Activated B cell treated with CpG ODN at 0.5 μM for 24 hours (primary cell): ENCODE data around the gene FOXP1. TPM values are rescaled to one million over a fixed set of nuclear protein-coding genes. Genes with fewer than 3 reads are reported as not detected.

Source experiments
- ATAC-seq: fragments of 200-7000 bp; cut with Tn5 transposase; one replicate; pipeline ENCODE4 v1.10.0; 2021; ENCODE audit warnings: low read depth, mild to moderate bottlenecking, moderate library complexity
- CTCF ChIA-PET: fragments of 350-600 bp; sonication (Branson Sonifier 250); formaldehyde crosslinking; loops from one replicate; lab custom pipeline; 2021; ENCODE audit warnings: antibody characterized with exemption; lab: Charles Lee
- POLR2A ChIA-PET: fragments of 350-600 bp; sonication (Branson Sonifier 250); formaldehyde crosslinking; loops from one replicate; lab custom pipeline; 2021; ENCODE audit warnings: antibody characterized with exemption; lab: Charles Lee
- DNase-seq: peaks from one replicate; pipeline ENCODE4 v3.0.0; 2022
- H3K27ac Mint-ChIP-seq: one replicate; pipeline ENCODE4 v1.8.0; 2020; ENCODE audit warnings: mixed read lengths
- H3K27me3 Mint-ChIP-seq: one replicate; pipeline ENCODE4 v1.8.0; 2021; ENCODE audit warnings: mixed read lengths
- H3K36me3 Mint-ChIP-seq: one replicate; pipeline ENCODE4 v1.8.0; 2021; ENCODE audit warnings: low read depth, mixed read lengths
- H3K4me1 Mint-ChIP-seq: one replicate; pipeline ENCODE4 v1.8.0; 2021; ENCODE audit warnings: mixed read lengths
- H3K4me3 Mint-ChIP-seq: one replicate; pipeline ENCODE4 v1.8.0; 2020; ENCODE audit warnings: mild to moderate bottlenecking, mixed read lengths
- H3K9me3 Mint-ChIP-seq: one replicate; pipeline ENCODE4 v1.8.0; 2020; ENCODE audit warnings: mixed read lengths
- intact Hi-C: fragments of 100-400 bp; cut with micrococcal nuclease; formaldehyde crosslinking; loops from one replicate; pipeline ENCODE4 v1.15.1; 2024
- total RNA-seq: library from RNA; stranded (reverse); gene quantifications from 2 replicates; pipeline ENCODE4 v1.2.3, GENCODE V29; 2022
- TF ChIP-seq, protein P1 (sequence below): fragments of 200-600 bp; IDR thresholded peaks from one replicate; pipeline ENCODE4 v1.8.0; 2022; ENCODE audit warnings: antibody characterized with exemption, mild to moderate bottlenecking

Gene FOXP1
- total RNA-seq, 1 donor from 2014 or later = 563 TPM

DNA sequence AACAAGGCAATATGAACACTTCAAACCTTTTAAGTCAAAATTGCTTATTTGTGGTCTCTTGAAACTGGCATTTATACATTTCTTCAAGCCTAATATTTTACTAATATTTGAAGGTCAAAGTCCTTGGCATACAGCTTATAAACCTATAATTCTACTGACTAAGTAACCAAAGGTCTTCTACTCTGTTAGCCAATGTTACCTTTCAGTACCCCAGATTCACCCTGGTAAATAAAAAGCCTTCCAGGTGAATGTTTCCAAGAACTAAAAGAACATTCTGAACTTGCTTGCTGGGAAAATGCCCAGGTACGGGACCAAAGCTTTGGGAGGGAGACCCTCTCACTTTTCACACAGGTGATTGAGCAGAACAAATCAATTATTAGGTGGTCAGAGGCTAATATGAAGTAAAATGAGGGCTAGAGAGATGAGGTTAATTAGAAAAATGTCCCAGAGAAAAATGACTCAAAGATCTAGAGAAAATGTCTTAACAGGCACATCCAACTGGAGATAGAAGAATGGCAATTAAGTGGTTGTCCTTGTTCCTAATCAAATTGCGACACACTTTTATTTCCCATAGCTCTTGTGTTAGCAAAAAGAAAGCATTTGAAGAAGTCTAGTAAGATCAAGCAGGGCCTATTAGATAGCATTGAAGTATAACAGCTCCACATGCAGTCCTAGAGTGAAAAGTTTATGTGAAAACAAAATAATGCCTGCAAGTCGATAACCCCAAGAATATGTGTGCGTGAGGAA, 232.0 kb downstream of the FOXP1 start:
- Mint-ChIP-seq H3K27ac (no peak overlapping the region), H3K36me3 (peaks cover 19% of the 10 kb centered on the region), H3K9me3 (no peaks in the 10 kb centered on the region), H3K27me3 (no peaks in the 10 kb centered on the region), H3K4me3 (no peak overlapping the region), H3K4me1 (peaks cover 73% of the 10 kb centered on the region)
- DNase-seq (no peak), ATAC-seq (no peak)
- ChIA-PET CTCF (interaction anchor here (1.5 kb wide), 1 partner anchor 19 kb away, joined by 3 read pairs; no protein-coding TSS in a partner anchor), POLR2A (interaction anchor here (0.6 kb wide), 1 partner anchor 10 kb away, joined by 3 read pairs; no protein-coding TSS in a partner anchor)
- intact Hi-C loops = no loop called here
- TF ChIP-seq, protein P1, sequence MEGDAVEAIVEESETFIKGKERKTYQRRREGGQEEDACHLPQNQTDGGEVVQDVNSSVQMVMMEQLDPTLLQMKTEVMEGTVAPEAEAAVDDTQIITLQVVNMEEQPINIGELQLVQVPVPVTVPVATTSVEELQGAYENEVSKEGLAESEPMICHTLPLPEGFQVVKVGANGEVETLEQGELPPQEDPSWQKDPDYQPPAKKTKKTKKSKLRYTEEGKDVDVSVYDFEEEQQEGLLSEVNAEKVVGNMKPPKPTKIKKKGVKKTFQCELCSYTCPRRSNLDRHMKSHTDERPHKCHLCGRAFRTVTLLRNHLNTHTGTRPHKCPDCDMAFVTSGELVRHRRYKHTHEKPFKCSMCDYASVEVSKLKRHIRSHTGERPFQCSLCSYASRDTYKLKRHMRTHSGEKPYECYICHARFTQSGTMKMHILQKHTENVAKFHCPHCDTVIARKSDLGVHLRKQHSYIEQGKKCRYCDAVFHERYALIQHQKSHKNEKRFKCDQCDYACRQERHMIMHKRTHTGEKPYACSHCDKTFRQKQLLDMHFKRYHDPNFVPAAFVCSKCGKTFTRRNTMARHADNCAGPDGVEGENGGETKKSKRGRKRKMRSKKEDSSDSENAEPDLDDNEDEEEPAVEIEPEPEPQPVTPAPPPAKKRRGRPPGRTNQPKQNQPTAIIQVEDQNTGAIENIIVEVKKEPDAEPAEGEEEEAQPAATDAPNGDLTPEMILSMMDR = no peak

DNA sequence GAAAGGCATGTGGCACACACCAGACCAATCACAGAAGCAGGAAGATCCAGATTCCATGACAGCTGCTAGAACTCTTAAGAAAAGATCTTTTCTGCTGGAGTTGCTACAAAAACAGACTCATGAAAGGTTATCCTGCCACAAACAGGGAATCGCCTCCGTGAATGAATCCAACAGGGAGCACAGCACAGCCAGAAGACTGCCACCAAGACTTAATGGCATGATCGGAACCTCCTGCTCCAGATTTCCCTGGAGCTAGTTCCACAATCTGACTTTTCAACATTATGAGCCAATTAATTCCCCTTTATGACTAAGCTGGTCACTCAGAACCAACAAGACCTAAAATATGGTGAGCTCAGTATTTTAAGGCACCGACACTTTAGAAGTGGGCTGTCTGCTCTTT, 232.5 kb downstream of the FOXP1 start:
- intact Hi-C loops = no loop called here
- Mint-ChIP-seq H3K36me3 (peaks cover 19% of the 10 kb centered on the region), H3K4me1 (peaks cover 67% of the 10 kb centered on the region), H3K27me3 (no peaks in the 10 kb centered on the region), H3K4me3 (no peak overlapping the region), H3K27ac (peak overlapping the region; percentile 44), H3K9me3 (no peaks in the 10 kb centered on the region)
- TF ChIP-seq, protein P1 = no peak
- ATAC-seq = no peak
- ChIA-PET CTCF (interaction anchor here (1.5 kb wide), 1 partner anchor 18 kb away, joined by 3 read pairs; no protein-coding TSS in a partner anchor), POLR2A (no interaction called here)
- DNase-seq = no peak

DNA sequence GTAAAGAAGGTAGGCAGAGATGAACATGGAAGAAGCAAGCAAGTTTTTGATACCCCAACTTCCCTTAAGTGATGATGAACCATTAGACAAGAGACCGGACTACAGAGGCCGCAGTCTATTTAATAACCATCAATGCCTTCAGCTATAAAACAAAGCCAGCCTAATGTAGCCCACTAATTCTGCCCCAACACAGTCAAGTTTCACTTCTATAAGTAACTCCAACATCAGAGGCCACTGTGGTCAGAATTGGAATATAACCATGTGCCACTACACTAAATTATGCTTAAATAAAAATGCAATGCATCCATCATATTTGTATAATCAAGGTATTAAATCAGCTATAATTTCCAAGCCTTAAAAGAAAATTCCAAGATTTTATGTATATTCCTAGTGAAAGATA, 234.7 kb downstream of the FOXP1 start:
- no peaks in the 10 kb centered on the region for H3K9me3 Mint-ChIP-seq
- ATAC-seq (peak; percentile 37), DNase-seq (no peak)
- H3K27me3 Mint-ChIP-seq = no peaks in the 10 kb centered on the region
- ChIA-PET CTCF (no interaction called here), POLR2A (interaction anchor here (1.3 kb wide), 1 partner anchor 43 kb away, joined by 4 read pairs; no protein-coding TSS in a partner anchor)
- TF ChIP-seq, protein P1 = no peak
- peaks cover 53% of the 10 kb centered on the region for H3K4me1 Mint-ChIP-seq
- H3K27ac Mint-ChIP-seq = peak overlapping the region; percentile 80
- intact Hi-C loops = loop anchor here (2.0 kb wide), 1 partner anchor 16 kb away; no protein-coding TSS in a partner anchor
- peaks cover 12% of the 10 kb centered on the region for H3K36me3 Mint-ChIP-seq
- no peak overlapping the region for H3K4me3 Mint-ChIP-seq

DNA sequence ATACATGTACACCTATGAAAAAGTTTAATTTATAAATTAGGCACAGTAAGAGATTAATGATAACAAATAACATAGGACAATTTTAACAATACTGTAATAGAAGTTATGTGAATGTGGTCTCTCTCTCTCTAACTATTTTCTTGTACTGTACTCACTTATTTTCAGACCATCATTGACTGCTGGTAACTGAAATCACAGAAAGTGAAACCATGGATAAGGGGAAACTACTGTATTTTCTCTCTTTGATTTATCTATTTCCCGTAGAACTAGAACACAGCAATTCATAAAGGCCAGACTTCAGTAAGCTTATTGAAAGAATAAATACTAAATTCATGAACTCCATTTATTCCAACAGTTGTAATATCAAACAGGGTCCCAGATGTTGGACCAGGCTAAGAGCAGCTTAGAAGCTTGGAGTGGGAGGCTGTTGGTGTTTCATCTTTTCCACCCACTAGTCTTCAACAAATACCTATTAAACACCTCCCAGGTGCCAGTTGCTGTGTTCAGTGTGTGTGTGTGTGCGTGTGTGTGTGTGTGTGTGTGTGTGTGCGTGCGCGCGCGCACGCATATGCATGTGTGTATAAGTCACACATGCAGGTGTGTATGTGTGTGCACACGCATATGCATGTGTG, 235.4 kb downstream of the FOXP1 start:
- TF ChIP-seq, protein P1 = no peak
- CTCF ChIA-PET = interaction anchor here (1.1 kb wide), 1 partner anchor 28 kb away, joined by 3 read pairs; no protein-coding TSS in a partner anchor
- no peaks in the 10 kb centered on the region for H3K9me3 Mint-ChIP-seq
- POLR2A ChIA-PET = interaction anchor here (0.6 kb wide), 1 partner anchor 33 kb away, joined by 8 read pairs; no protein-coding TSS in a partner anchor
- intact Hi-C loops = loop anchor here (2.0 kb wide), 1 partner anchor 17 kb away; no protein-coding TSS in a partner anchor
- H3K36me3 Mint-ChIP-seq = peaks cover 12% of the 10 kb centered on the region
- H3K27me3 Mint-ChIP-seq = no peaks in the 10 kb centered on the region
- H3K4me3 Mint-ChIP-seq = peak overlapping the region; percentile 36
- DNase-seq (no peak), ATAC-seq (peak; percentile 42)
- H3K27ac Mint-ChIP-seq = peak overlapping the region; percentile 80
- peaks cover 48% of the 10 kb centered on the region for H3K4me1 Mint-ChIP-seq

DNA sequence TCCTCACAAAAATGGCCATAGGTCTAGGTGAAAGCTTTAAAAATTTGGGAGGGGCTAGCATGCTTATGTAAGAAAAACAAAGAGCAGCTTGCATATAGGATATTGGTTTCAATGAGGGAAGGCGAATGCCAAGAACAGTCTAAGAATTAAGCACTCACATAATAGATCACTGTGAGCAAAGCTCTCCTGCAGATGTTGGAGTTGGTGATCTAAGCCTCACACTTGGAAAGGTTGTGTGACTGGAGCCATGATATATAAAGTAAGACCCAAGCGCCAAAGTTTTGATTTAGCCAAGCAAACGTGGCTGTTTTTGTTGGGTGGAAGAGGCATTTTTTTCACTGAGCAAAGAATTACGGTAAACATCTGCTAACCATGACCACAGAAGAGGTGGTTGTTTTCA, 237.5 kb downstream of the FOXP1 start:
- H3K4me3 Mint-ChIP-seq = no peak overlapping the region
- peaks cover 11% of the 10 kb centered on the region for H3K36me3 Mint-ChIP-seq
- H3K27me3 Mint-ChIP-seq = no peaks in the 10 kb centered on the region
- ChIA-PET CTCF (no interaction called here), POLR2A (interaction anchor here (0.6 kb wide), 3 partner anchors 17 to 155 kb away, joined by 4 to 14 read pairs (median 7); no protein-coding TSS in a partner anchor)
- ATAC-seq = no peak
- peaks cover 2% of the 10 kb centered on the region for H3K9me3 Mint-ChIP-seq
- intact Hi-C loops = no loop called here
- H3K27ac Mint-ChIP-seq = peak overlapping the region; percentile 51
- peaks cover 37% of the 10 kb centered on the region for H3K4me1 Mint-ChIP-seq
- no peak for DNase-seq
- TF ChIP-seq, protein P1 = no peak
